H9 (cell line): ENCODE results near the gene KRTAP4-8. TPM values are rescaled to one million over a fixed set of nuclear protein-coding genes. Genes with fewer than 3 reads are reported as not detected.

ENCODE experiments used
- DNase-seq: peaks from one replicate; pipeline ENCODE4 v3.0.0-alpha.2; 2017
- H2AFZ ChIP-seq: one replicate; pipeline ENCODE4 v1.6.1; 2013; ENCODE audit warnings: mild to moderate bottlenecking, low read length, control low read depth, moderate library complexity
- H2AK5ac ChIP-seq: 2 replicates; pipeline ENCODE4 v1.6.1; 2013; ENCODE audit warnings: low read length, control low read depth, mixed read lengths; ENCODE audit not compliant: insufficient read length
- H2BK120ac ChIP-seq: one replicate; pipeline ENCODE4 v1.6.1; 2013; ENCODE audit warnings: low read depth, mild to moderate bottlenecking, low read length, control low read depth, inconsistent platforms; ENCODE audit not compliant: poor library complexity, severe bottlenecking
- H2BK12ac ChIP-seq: 2 replicates; pipeline ENCODE4 v1.6.1; 2013; ENCODE audit warnings: low read length, control low read depth, mixed read lengths, low read depth; ENCODE audit not compliant: insufficient read length
- H2BK15ac ChIP-seq: 2 replicates; pipeline ENCODE4 v1.6.1; 2013; ENCODE audit warnings: low read depth, low read length, control low read depth
- H2BK20ac ChIP-seq: one replicate; pipeline ENCODE4 v1.6.1; 2013; ENCODE audit warnings: low read depth, mild to moderate bottlenecking, low read length, control low read depth, inconsistent platforms; ENCODE audit not compliant: poor library complexity, severe bottlenecking
- H2BK5ac ChIP-seq: 2 replicates; pipeline ENCODE4 v1.6.1; 2013; ENCODE audit warnings: low read length, control low read depth, mixed read lengths; ENCODE audit not compliant: insufficient read length
- H3K14ac ChIP-seq: 2 replicates; pipeline ENCODE4 v1.6.1; 2013; ENCODE audit warnings: low read length, control low read depth; ENCODE audit not compliant: insufficient read depth
- H3K18ac ChIP-seq: 2 replicates; pipeline ENCODE4 v1.6.1; 2013; ENCODE audit warnings: low read depth, mild to moderate bottlenecking, mixed read lengths, low read length, control low read depth; ENCODE audit not compliant: insufficient read length
- H3K23ac ChIP-seq: 2 replicates; pipeline ENCODE4 v1.6.1; 2013; ENCODE audit warnings: low read length, control low read depth, mixed read lengths, low read depth; ENCODE audit not compliant: insufficient read length
- H3K23me2 ChIP-seq: 2 replicates; pipeline ENCODE4 v1.6.1; 2013; ENCODE audit warnings: low read depth, mild to moderate bottlenecking, mixed read lengths, low read length, control low read depth; ENCODE audit not compliant: insufficient read length, poor library complexity, severe bottlenecking
- H3K27ac ChIP-seq: 2 replicates; pipeline ENCODE4 v1.5.1; 2013; ENCODE audit warnings: low read length, control low read depth, mixed read lengths, low read depth; ENCODE audit not compliant: insufficient read length
- H3K27me3 ChIP-seq: 2 replicates; pipeline ENCODE4 v1.6.1; 2013; ENCODE audit warnings: low read length, control low read depth, inconsistent platforms; ENCODE audit not compliant: insufficient read depth
- H3K4ac ChIP-seq: 2 replicates; pipeline ENCODE4 v1.6.1; 2013; ENCODE audit warnings: low read depth, mild to moderate bottlenecking, control low read depth, inconsistent platforms, low read length, moderate library complexity
- H3K4me1 ChIP-seq: 2 replicates; pipeline ENCODE4 v1.6.1; 2013; ENCODE audit warnings: low read length, control low read depth, inconsistent platforms; ENCODE audit not compliant: insufficient read depth
- H3K4me2 ChIP-seq: 2 replicates; pipeline ENCODE4 v1.6.1; 2013; ENCODE audit warnings: low read length, control low read depth, mixed read lengths; ENCODE audit not compliant: insufficient read length, insufficient read depth
- H3K56ac ChIP-seq: 2 replicates; pipeline ENCODE4 v1.6.1; 2013; ENCODE audit warnings: low read depth, mild to moderate bottlenecking, mixed read lengths, low read length, control low read depth; ENCODE audit not compliant: insufficient read length
- H3K79me1 ChIP-seq: 2 replicates; pipeline ENCODE4 v1.6.1; 2013; ENCODE audit warnings: low read depth, mild to moderate bottlenecking, moderate library complexity, low read length, control low read depth, inconsistent platforms; ENCODE audit not compliant: insufficient read depth, poor library complexity, severe bottlenecking
- H3K79me2 ChIP-seq: 2 replicates; pipeline ENCODE4 v1.6.1; 2013; ENCODE audit warnings: low read length, control low read depth, inconsistent platforms; ENCODE audit not compliant: insufficient read depth
- H3K9ac ChIP-seq: 2 replicates; pipeline ENCODE4 v1.6.1; 2013; ENCODE audit warnings: low read length, control low read depth, mixed read lengths; ENCODE audit not compliant: insufficient read length; ENCODE audit errors: extremely low read depth
- H3K9me3 ChIP-seq: one replicate; pipeline ENCODE4 v1.6.1; 2013; ENCODE audit warnings: low read depth, low read length, inconsistent platforms; ENCODE audit not compliant: control insufficient read depth
- H3T11ph ChIP-seq: one replicate; pipeline ENCODE4 v1.6.1; 2013; ENCODE audit warnings: mild to moderate bottlenecking, low read length, control low read depth, inconsistent platforms
- H4K20me1 ChIP-seq: one replicate; pipeline ENCODE4 v1.6.1; 2013; ENCODE audit not compliant: control insufficient read depth, insufficient read length, insufficient read depth
- H4K5ac ChIP-seq: 2 replicates; pipeline ENCODE4 v1.6.1; 2013; ENCODE audit warnings: low read depth, mild to moderate bottlenecking, mixed read lengths, low read length, control low read depth; ENCODE audit not compliant: insufficient read length
- H4K8ac ChIP-seq: replicated peaks from 2 replicates; pipeline ENCODE4 v1.6.1; 2013; ENCODE audit warnings: low read length, control low read depth, mixed read lengths, low read depth; ENCODE audit not compliant: insufficient read length
- H4K91ac ChIP-seq: 2 replicates; pipeline ENCODE4 v1.6.1; 2013; ENCODE audit warnings: low read depth, mild to moderate bottlenecking, moderate library complexity, mixed read lengths, low read length, control low read depth; ENCODE audit not compliant: insufficient read length
- H3K27ac Mint-ChIP-seq, 3 experiments: 2 replicates in 2 of 3; 3 replicates in 1 of 3; pipeline ENCODE4 v1.8.0; 2020 to 2021; ENCODE audit warnings: mixed read lengths in 3 of 3, mild to moderate bottlenecking in 1 of 3, moderate library complexity in 1 of 3
- H3K27me3 Mint-ChIP-seq: 2 replicates; pipeline ENCODE4 v1.8.0; 2021; ENCODE audit warnings: low read depth, mild to moderate bottlenecking, moderate library complexity, mixed read lengths
- H3K36me3 Mint-ChIP-seq, 3 experiments: 2 replicates in 2 of 3; 3 replicates in 1 of 3; pipeline ENCODE4 v1.8.0; 2020 to 2021; ENCODE audit warnings: low read depth in 3 of 3, mixed read lengths in 3 of 3; ENCODE audit not compliant: insufficient read depth in 1 of 3
- H3K4me1 Mint-ChIP-seq, 2 experiments: 2 replicates each; pipeline ENCODE4 v1.8.0; 2020; ENCODE audit warnings: mixed read lengths in 2 of 2
- H3K4me3 Mint-ChIP-seq, 2 experiments: 2 replicates in 1 of 2; 3 replicates in 1 of 2; pipeline ENCODE4 v1.8.0; 2020 to 2021; ENCODE audit warnings: mild to moderate bottlenecking in 2 of 2, mixed read lengths in 2 of 2, moderate library complexity in 1 of 2
- H3K9me3 Mint-ChIP-seq, 2 experiments: 2 replicates in 1 of 2; 3 replicates in 1 of 2; pipeline ENCODE4 v1.8.0; 2020; ENCODE audit warnings: mild to moderate bottlenecking in 2 of 2, mixed read lengths in 2 of 2, moderate library complexity in 1 of 2
- CTCF ChIP-seq: fragments of 200-600 bp; sonication (generic); conservative IDR thresholded peaks from 3 replicates; pipeline ENCODE4 v1.8.0; 2021; ENCODE audit warnings: antibody characterized with exemption, mild to moderate bottlenecking
- WGBS: extraction: QIAGEN DNeasy Blood & Tissue Kit; methylation state at CpG from one replicate; pipeline ENCODE4 v1.1.7; 2013; ENCODE audit warnings: missing lambda C conversion rate, low lambda C conversion rate, mixed read lengths; ENCODE audit not compliant: insufficient read length; ENCODE audit errors: extremely low coverage; 5-methylcytosine and 5-hydroxymethylcytosine counted together
- total RNA-seq: library from RNA; stranded (reverse); gene quantifications from 2 replicates; pipeline ENCODE4 v1.2.1, GENCODE V29; 2021

KRTAP4-8 gene
- total RNA-seq, 1 experiment from 2014 or later: not detected

- no peak overlapping the region for H2BK5ac ChIP-seq
- H3K18ac ChIP-seq: no peak overlapping the region
- no peak overlapping the region for H3K9ac ChIP-seq
- no peak for DNase-seq
- Mint-ChIP-seq H3K9me3 (no peaks in the 10 kb centered on the region), H3K27me3 (no peaks in the 10 kb centered on the region), H3K4me3 (no peak overlapping the region), H3K4me1 (peaks cover 4 to 13% of the 10 kb centered on the region in 2 experiments), H3K36me3 (no peaks in the 10 kb centered on the region), H3K27ac (no peak overlapping the region)
- H4K5ac ChIP-seq: no peak overlapping the region
- no peak overlapping the region for H2BK12ac ChIP-seq
- no peaks in the 10 kb centered on the region for H3K23me2 ChIP-seq
- no peaks in the 10 kb centered on the region for H3K4me1 ChIP-seq
- no peak overlapping the region for H4K8ac ChIP-seq
- WGBS: no CpG with 5 or more reads among the region's 4 CpGs
- H2AFZ ChIP-seq: no peak overlapping the region
- no peak overlapping the region for H3K56ac ChIP-seq
- no peak overlapping the region for H3K4ac ChIP-seq
- H4K20me1 ChIP-seq: no peaks in the 10 kb centered on the region
- H2BK15ac ChIP-seq: no peak overlapping the region
- no peak overlapping the region for H2BK120ac ChIP-seq
- H4K91ac ChIP-seq: no peak overlapping the region
- H3K9me3 ChIP-seq: no peaks in the 10 kb centered on the region
- no peak overlapping the region for H3K14ac ChIP-seq
- no peak overlapping the region for H3T11ph ChIP-seq
- H3K23ac ChIP-seq: no peak overlapping the region
- H2AK5ac ChIP-seq: no peak overlapping the region
- H3K79me2 ChIP-seq: no peaks in the 10 kb centered on the region
- no peak overlapping the region for H2BK20ac ChIP-seq
- no peak overlapping the region for H3K4me2 ChIP-seq
- no peaks in the 10 kb centered on the region for H3K27me3 ChIP-seq
- no peaks in the 10 kb centered on the region for H3K79me1 ChIP-seq
- H3K27ac ChIP-seq: no peak overlapping the region
- TF ChIP-seq CTCF: no peak
Observed at GRCh38 chr17:41063449-41063848, 34.5 kb downstream of the KRTAP4-8 start.
